C4-2B (cell line): ENCODE data around the gene HLA-G.
"Not testable (repeated sequence)": the region's sequence is repeated elsewhere in the genome, so short reads cannot be mapped to it uniquely, and the experiment has no call there.

Experiments used
- H3K27ac ChIP-seq: fragments of 450-650 bp; 2 replicates; pipeline ENCODE4 v1.5.1; 2017
- CTCF ChIP-seq: fragments of 450-650 bp; conservative IDR thresholded peaks from 2 replicates; pipeline ENCODE4 v1.5.1; 2017; ENCODE audit warnings: mild to moderate bottlenecking
- ZFX ChIP-seq: fragments of 450-650 bp; IDR thresholded peaks from 2 replicates; pipeline ENCODE4 v1.6.1; 2017

Gene HLA-G

GRCh38 chr6:29827579-29828470 lies at the start of gene HLA-G:
HLA-G (plus strand) TSS chr6:29827825; CDS start chr6:29827845, 20 bp downstream.
- TF ChIP-seq CTCF (no peak), ZFX (no peak)
- no peak within 1 kb of the TSS for H3K27ac ChIP-seq

DNA sequence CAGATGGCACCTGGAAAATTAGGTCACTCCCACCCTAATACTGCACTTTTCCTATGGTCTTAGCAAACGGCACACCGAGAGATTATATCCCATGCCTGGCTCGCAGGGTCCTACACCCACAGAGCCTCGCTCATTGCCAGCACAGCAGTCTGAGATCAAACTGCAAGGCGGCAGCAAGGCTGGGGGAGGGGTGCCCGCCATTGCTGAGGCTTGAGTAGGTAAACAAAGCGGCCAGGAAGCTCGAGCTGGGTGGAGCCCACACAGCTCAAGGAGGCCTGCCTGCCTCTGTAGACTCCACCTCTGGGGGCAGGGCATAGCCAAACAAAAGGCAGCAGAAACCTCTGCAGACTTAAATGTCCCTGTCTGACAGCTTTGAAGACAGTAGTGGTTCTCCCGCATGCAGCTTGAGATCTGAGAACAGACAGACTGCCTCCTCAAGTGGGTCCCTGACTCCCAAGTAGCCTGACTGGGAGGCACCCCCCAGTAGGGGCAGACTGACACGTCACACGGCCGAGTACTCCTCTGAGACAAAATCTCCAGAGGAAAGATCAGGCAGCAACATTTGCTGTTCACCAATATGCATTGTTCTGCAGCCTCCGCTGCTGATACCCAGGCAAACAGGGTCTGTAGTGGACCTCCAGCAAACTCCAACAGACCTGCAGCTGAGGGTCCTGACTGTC lies 47.5 kb upstream of the HLA-G start:
- not testable (repeated sequence) for H3K27ac ChIP-seq

- no peak for TF ChIP-seq CTCF
- TF ChIP-seq ZFX, result no peak
- no peak overlapping the region for H3K27ac ChIP-seq
Observed at GRCh38 chr6:29789176-29789575, 38.4 kb upstream of the HLA-G start.

GRCh38 chr6:29790626-29791025 lies 37.0 kb upstream of the HLA-G start:
- H3K27ac ChIP-seq, result no peak overlapping the region
- TF ChIP-seq ZFX, result no peak
- TF ChIP-seq CTCF, result no peak

DNA sequence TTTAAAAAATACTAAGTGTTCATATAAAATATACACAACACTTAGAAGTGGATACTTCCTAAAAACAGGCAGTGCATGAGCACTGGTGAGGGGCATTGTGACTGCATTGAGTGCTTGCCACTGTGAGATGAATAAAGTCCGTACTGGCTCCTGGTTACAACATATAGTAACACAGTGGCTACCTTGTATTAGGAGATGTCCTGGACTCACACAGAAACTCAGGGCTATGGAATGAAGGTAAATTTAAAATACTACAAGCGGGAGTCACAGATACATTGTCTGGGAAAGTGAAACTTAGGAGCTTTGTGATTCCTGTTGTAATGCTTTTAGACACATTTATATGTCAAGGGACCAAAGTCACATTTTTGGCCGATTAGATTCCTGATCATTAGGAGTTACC lies 36.5 kb upstream of the HLA-G start:
- no peak overlapping the region for H3K27ac ChIP-seq
- no peak for TF ChIP-seq ZFX

- H3K27ac ChIP-seq, result peak overlapping the region; percentile 42
- TF ChIP-seq CTCF, result no peak
- no peak for TF ChIP-seq ZFX
Observed at GRCh38 chr6:29791786-29792122, 35.9 kb upstream of the HLA-G start.

DNA sequence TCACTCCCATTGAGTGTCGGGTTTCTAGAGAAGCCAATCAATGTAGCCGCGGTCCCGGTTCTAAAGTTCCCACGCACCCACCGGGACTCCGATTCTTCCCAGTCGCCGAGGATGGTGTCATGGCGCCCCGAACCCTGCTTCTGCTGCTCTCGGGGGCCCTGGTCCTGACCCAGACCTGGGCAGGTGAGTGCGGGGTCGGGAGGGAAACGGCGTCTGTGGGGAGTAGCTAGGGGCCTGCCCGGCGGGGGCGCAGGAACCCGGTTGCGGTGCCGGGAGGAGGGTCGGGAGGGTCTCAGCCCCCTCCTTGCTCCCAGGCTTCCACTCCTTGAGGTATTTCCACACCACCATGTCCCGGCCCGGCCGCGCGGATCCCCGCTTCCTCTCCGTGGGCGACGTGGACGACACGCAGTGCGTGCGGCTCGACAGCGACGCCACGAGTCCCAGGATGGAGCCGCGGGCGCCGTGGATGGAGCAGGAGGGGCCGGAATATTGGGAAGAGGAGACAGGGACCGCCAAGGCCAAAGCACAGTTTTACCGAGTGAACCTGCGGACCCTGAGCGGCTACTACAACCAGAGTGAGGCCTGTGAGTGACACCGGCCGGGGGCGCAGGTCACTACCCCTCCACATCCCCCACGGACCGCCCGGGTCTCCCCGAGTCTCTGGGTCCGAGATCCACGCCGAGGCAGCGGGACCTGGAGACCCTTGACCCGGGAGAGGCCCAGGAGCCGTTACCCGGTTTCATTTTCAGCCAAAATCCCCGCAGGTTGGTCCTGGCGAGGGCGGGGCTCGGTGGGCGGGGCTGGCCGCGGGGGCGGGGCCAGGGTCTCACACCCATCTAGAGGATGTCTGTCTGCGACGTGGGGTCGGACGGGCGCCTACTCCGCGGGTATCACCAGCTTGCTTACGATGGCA lies 35.2 kb upstream of the HLA-G start:
- peak overlapping the region; percentile 42 for H3K27ac ChIP-seq
- TF ChIP-seq CTCF, result peak; percentile 74
- 0 out of 2 replicates have a peak, but pooled peaks have one; percentile 34 for TF ChIP-seq ZFX

DNA sequence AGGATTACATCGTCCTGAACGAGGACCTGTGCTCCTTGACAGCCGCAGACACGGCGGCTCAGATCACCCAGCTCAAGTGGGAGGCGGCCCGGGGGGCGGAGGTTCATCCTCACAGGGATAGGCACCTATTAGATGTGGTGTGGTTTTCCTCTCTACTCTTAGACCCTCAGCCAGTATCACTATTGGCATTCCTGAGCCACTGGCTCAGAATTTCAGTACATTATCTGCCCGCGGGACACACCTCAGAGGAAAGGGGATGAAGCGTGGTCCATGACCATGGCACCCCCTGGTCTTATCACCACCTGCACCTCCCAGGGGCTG lies 34.6 kb upstream of the HLA-G start:
- TF ChIP-seq CTCF (no peak), ZFX (no peak)
- no peak overlapping the region for H3K27ac ChIP-seq
